Stomach (tissue), 9 donors: ENCODE data around the gene SLC2A14. TPM values are rescaled to one million over a fixed set of nuclear protein-coding genes. Genes with fewer than 3 reads are reported as not detected.

Source experiments
- DNase-seq, 2 donors: peaks; one replicate each; pipeline versions ENCODE4 v3.0.0 to v3.0.0-alpha.2; 2013 to 2019
- H3K27ac ChIP-seq, 5 donors: fragments of 200-600 bp in 4 of 5; sonication (generic) in 4 of 5; one replicate each; pipeline ENCODE4 v1.5.1; 2013 to 2019; ENCODE audit warnings: mild to moderate bottlenecking in 1 of 5, moderate library complexity in 1 of 5
- H3K27me3 ChIP-seq, 3 donors: fragments of 200-600 bp; sonication (generic); one replicate each; pipeline ENCODE4 v1.5.1; 2017 to 2019; ENCODE audit warnings: mixed run types in 1 of 3
- H3K36me3 ChIP-seq, 4 donors: fragments of 200-600 bp; sonication (generic); 1 replicate in 3 of 4; 2 replicates in 1 of 4; pipeline ENCODE4 v1.5.1; 2016 to 2019
- H3K4me1 ChIP-seq, 4 donors: fragments of 200-600 bp; sonication (generic); one replicate each; pipeline ENCODE4 v1.5.1; 2016 to 2019
- H3K4me3 ChIP-seq, 4 donors: fragments of 200-600 bp; sonication (generic) in 3 of 4; one replicate each; pipeline ENCODE4 v1.5.1; 2016 to 2019; ENCODE audit warnings: mild to moderate bottlenecking in 1 of 4
- H3K9me3 ChIP-seq, 4 donors: fragments of 200-600 bp; sonication (generic); one replicate each; pipeline ENCODE4 v1.5.1; 2016 to 2019
- EP300 ChIP-seq: sonication (generic); formaldehyde crosslinking; IDR thresholded peaks from one replicate; pipeline ENCODE4 v1.6.1; 2017; ENCODE audit warnings: antibody characterized with exemption
- POLR2A ChIP-seq, 4 donors: fragments of 450-650 bp; IDR thresholded peaks; one replicate each; pipeline ENCODE4 v1.6.1; 2016; ENCODE audit warnings: antibody characterized with exemption in 4 of 4, control low read depth in 2 of 4, mild to moderate bottlenecking in 1 of 4, moderate library complexity in 1 of 4
- POLR2AphosphoS5 ChIP-seq, 3 donors: sonication (generic); formaldehyde crosslinking; IDR thresholded peaks; one replicate each; pipeline ENCODE4 v1.6.1; 2016; ENCODE audit warnings: antibody characterized with exemption in 3 of 3
- WGBS, 5 donors: extraction: QIAGEN DNeasy Blood & Tissue Kit in 3 of 5; methylation state at CpG; one replicate each; pipeline versions ENCODE4 v1.1.5 to v1.1.7; 2013 to 2018; 5-methylcytosine and 5-hydroxymethylcytosine counted together
- intact Hi-C: fragments of 100-400 bp; cut with DNase I; formaldehyde crosslinking; loops from one replicate; pipeline ENCODE4 v1.15.1; 2023; ENCODE audit warnings: low total_unique reads
- polyA plus RNA-seq, 3 donors: library from polyadenylated mRNA; stranded (reverse); fragments of 200-250 nt; gene quantifications; one replicate each; pipeline ENCODE4 v1.2.3, GENCODE V29; 2013
- small RNA-seq, 4 donors: library from RNA; depleted of rRNA; stranded (forward); fragments of <200 nt; gene quantifications; one replicate each; pipeline ENCODE3, GENCODE V24; 2016
- total RNA-seq, 5 donors: library from RNA; depleted of rRNA; stranded (reverse); fragments of >200 nt; gene quantifications; one replicate each; pipeline versions ENCODE4 v1.1.0 to v1.2.3, GENCODE V29; 2014 to 2016
- TF ChIP-seq, protein P1 (sequence below), 7 experiments: fragments of 450-650 bp in 4 of 7; fragments of 200-600 bp in 3 of 7; sonication (generic) in 3 of 7; IDR thresholded peaks; one replicate each; pipeline ENCODE4 v1.5.1; 2016 to 2019; ENCODE audit warnings: antibody characterized with exemption in 7 of 7, control low read depth in 2 of 7, mild to moderate bottlenecking in 1 of 7
- donor health status: healthy with polysubstance abuse.
- donor health status: Bipolar disorder and iron deficiency.
- donor health status: healthy.

Gene SLC2A14
- total and polyA plus RNA-seq, 8 donors = 0.05 to 0.61 TPM; not detected in 6

DNA sequence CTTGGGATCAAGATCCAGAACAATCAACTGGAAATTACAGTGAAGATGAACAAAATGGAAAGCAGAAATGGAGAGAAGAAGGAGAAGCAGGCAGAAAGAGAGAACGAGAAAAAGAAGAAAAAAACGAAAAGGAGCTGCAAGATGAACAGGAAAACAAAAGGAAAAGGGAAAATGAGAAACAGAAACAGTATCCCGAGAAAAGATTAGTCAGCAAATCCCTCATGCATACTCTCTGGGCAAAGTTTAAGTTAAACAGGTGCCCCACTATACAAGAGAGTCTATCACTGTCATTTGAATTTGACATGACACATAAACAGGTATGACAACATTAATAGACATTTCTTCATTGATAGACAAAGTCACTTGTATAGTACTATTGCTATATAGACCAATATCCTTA is 102.7 kb downstream of the SLC2A14 start:
- no peaks in the 10 kb centered on the region for H3K4me1 ChIP-seq
- H3K9me3 ChIP-seq = no peaks in the 10 kb centered on the region
- TF ChIP-seq POLR2A (IDR thresholded peaks at IDR 0.05) (no peak), EP300 (no peak), POLR2AphosphoS5 (IDR thresholded peaks at IDR 0.05) (no peak)
- TF ChIP-seq, protein P1, sequence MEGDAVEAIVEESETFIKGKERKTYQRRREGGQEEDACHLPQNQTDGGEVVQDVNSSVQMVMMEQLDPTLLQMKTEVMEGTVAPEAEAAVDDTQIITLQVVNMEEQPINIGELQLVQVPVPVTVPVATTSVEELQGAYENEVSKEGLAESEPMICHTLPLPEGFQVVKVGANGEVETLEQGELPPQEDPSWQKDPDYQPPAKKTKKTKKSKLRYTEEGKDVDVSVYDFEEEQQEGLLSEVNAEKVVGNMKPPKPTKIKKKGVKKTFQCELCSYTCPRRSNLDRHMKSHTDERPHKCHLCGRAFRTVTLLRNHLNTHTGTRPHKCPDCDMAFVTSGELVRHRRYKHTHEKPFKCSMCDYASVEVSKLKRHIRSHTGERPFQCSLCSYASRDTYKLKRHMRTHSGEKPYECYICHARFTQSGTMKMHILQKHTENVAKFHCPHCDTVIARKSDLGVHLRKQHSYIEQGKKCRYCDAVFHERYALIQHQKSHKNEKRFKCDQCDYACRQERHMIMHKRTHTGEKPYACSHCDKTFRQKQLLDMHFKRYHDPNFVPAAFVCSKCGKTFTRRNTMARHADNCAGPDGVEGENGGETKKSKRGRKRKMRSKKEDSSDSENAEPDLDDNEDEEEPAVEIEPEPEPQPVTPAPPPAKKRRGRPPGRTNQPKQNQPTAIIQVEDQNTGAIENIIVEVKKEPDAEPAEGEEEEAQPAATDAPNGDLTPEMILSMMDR (IDR thresholded peaks at IDR 0.05) = no peak
- H3K36me3 ChIP-seq = no peaks in the 10 kb centered on the region
- WGBS, 5 donors = 48 to 75% (median 60%) methylated on average over 3 of the region's 3 CpGs
- H3K4me3 ChIP-seq = no peak overlapping the region
- H3K27me3 ChIP-seq = no peaks in the 10 kb centered on the region
- no peak overlapping the region for H3K27ac ChIP-seq
- DNase-seq = no peak
- intact Hi-C loops = no loop called here

Small RNA genes within 50 kb of the gene (small RNA-seq; reads per million reads assigned to genes)
- 0 reads per million in 4 donors for gene RF00019

Other genes starting within 250 kb of the SLC2A14 start
- gene APOBEC1, start 207.0 kb downstream of the SLC2A14 start, total RNA-seq = 1 to 10 TPM in 1 of 5 donors, not detected in 4; 4.2 TPM
- gene APOBEC1, start 207.0 kb downstream of the SLC2A14 start, polyA plus RNA-seq = 1 to 10 TPM in 1 of 3 donors, under 1 TPM in 1, not detected in 1; 0.63 to 2.0 TPM
- gene GDF3, start 177.1 kb downstream of the SLC2A14 start, total RNA-seq = not detected
- not detected for gene GDF3, start 177.1 kb downstream of the SLC2A14 start, polyA plus RNA-seq
- not detected for gene DPPA3, start 161.5 kb downstream of the SLC2A14 start, total RNA-seq
- not detected for gene DPPA3, start 161.5 kb downstream of the SLC2A14 start, polyA plus RNA-seq
- not detected for gene CLEC4C, start 125.5 kb downstream of the SLC2A14 start, total RNA-seq
- gene CLEC4C, start 125.5 kb downstream of the SLC2A14 start, polyA plus RNA-seq = not detected
- gene NANOGNB, start 107.7 kb downstream of the SLC2A14 start, total RNA-seq = not detected
- gene NANOGNB, start 107.7 kb downstream of the SLC2A14 start, polyA plus RNA-seq = not detected
- gene NANOG, start 83.5 kb downstream of the SLC2A14 start, total RNA-seq = 10 to 100 TPM in 1 of 5 donors, under 1 TPM in 1, not detected in 3; 0.18 to 53.1 TPM
- gene NANOG, start 83.5 kb downstream of the SLC2A14 start, polyA plus RNA-seq = not detected
- 10 to 100 TPM in 3 of 5 donors, 1 to 10 TPM in 1, under 1 TPM in 1; 0.29 to 72.0 (median 10.7) TPM for gene SLC2A3, start 63.3 kb upstream of the SLC2A14 start, total RNA-seq
- gene SLC2A3, start 63.3 kb upstream of the SLC2A14 start, polyA plus RNA-seq = 1 to 10 TPM; 2.3 to 9.1 (median 6.4) TPM
- gene FOXJ2, start 159.8 kb upstream of the SLC2A14 start, total RNA-seq = 10 to 100 TPM; 14.5 to 25.2 (median 18.1) TPM
- 1 to 10 TPM; 4.5 to 5.5 (median 4.7) TPM for gene FOXJ2, start 159.8 kb upstream of the SLC2A14 start, polyA plus RNA-seq
- 1 to 10 TPM in 3 of 5 donors, under 1 TPM in 1, not detected in 1; 0.89 to 8.8 (median 3.5) TPM for gene C3AR1, start 193.4 kb upstream of the SLC2A14 start, total RNA-seq
- 1 to 10 TPM; 1.5 to 6.3 (median 6.1) TPM for gene C3AR1, start 193.4 kb upstream of the SLC2A14 start, polyA plus RNA-seq
- gene NECAP1, start 209.4 kb upstream of the SLC2A14 start, total RNA-seq = 100 to 1,000 TPM in 2 of 5 donors, 10 to 100 TPM in 3; 12.5 to 112 (median 77.6) TPM
- 10 to 100 TPM; 17.4 to 39.0 (median 20.3) TPM for gene NECAP1, start 209.4 kb upstream of the SLC2A14 start, polyA plus RNA-seq